ENCODE data around the gene HS6ST1.

The HS6ST1 gene

GRCh38 chr2:128300151-128301020 is 18.3 kb downstream of the HS6ST1 start:
- FAIRE-seq: no peak
- DNase-seq (ENCODE audit: low spot score): no peak

GRCh38 chr2:128299628-128300027 is 19.0 kb downstream of the HS6ST1 start:
- DNase-seq (ENCODE audit: low spot score) (no peak), FAIRE-seq (no peak)

GRCh38 chr2:128298846-128299507 is 19.7 kb downstream of the HS6ST1 start:
- no peak for DNase-seq (ENCODE audit: low spot score)
- no peak for FAIRE-seq

GRCh38 chr2:128298286-128298685 is 20.4 kb downstream of the HS6ST1 start:
- FAIRE-seq (no peak), DNase-seq (ENCODE audit: low spot score) (no peak)

- FAIRE-seq (no peak), DNase-seq (ENCODE audit: low spot score) (no peak)
These were observed 24.7 kb downstream of the HS6ST1 start for GRCh38 chr2:128293870-128294455.

GRCh38 chr2:128293426-128293755 is 25.3 kb downstream of the HS6ST1 start:
- FAIRE-seq: no peak
- no peak for DNase-seq (ENCODE audit: low spot score)

- FAIRE-seq (no peak), DNase-seq (ENCODE audit: low spot score) (no peak)
These were observed 25.9 kb downstream of the HS6ST1 start for GRCh38 chr2:128292599-128293425.

- FAIRE-seq (no peak), DNase-seq (ENCODE audit: low spot score) (no peak)
These were observed 26.6 kb downstream of the HS6ST1 start for GRCh38 chr2:128291844-128292598.

GRCh38 chr2:128291161-128291843 is 27.4 kb downstream of the HS6ST1 start:
- DNase-seq (ENCODE audit: low spot score) (no peak), FAIRE-seq (no peak)

GRCh38 chr2:128290356-128290755 is 28.3 kb downstream of the HS6ST1 start:
- FAIRE-seq (no peak), DNase-seq (ENCODE audit: low spot score) (no peak)

GRCh38 chr2:128289439-128289838 is 29.2 kb downstream of the HS6ST1 start:
- no peak for DNase-seq (ENCODE audit: low spot score)
- FAIRE-seq: no peak

- no peak for FAIRE-seq
- no peak for DNase-seq (ENCODE audit: low spot score)
These were observed 29.9 kb downstream of the HS6ST1 start for GRCh38 chr2:128288781-128289180.

- DNase-seq (ENCODE audit: low spot score) (no peak), FAIRE-seq (no peak)
These were observed 30.6 kb downstream of the HS6ST1 start for GRCh38 chr2:128287780-128288735.

- FAIRE-seq: no peak
These were observed 31.5 kb downstream of the HS6ST1 start for GRCh38 chr2:128286905-128287779.

GRCh38 chr2:128286011-128286721 is 32.5 kb downstream of the HS6ST1 start:
- FAIRE-seq (no peak), DNase-seq (ENCODE audit: low spot score) (no peak)

More at GRCh38 chr2:128286905-128287779, 31.5 kb downstream of the HS6ST1 start:
- no peak for DNase-seq (ENCODE audit: low spot score)

GRCh38 chr2:128285329-128285931 is 33.2 kb downstream of the HS6ST1 start:
- no peak for FAIRE-seq
- DNase-seq (ENCODE audit: low spot score): no peak

GRCh38 chr2:128284841-128285240 is 33.8 kb downstream of the HS6ST1 start:
- no peak for DNase-seq (ENCODE audit: low spot score)
- FAIRE-seq: no peak
